Kidney (tissue), 14 donors: ENCODE measurements around the gene GRAP2. TPM values are rescaled to one million over a fixed set of nuclear protein-coding genes. Genes with fewer than 3 reads are reported as not detected.

Experiments used
- DNase-seq, 5 donors: peaks; one replicate each; pipeline ENCODE4 v3.0.0-alpha.2; 2013 to 2020
- FAIRE-seq: peaks from 2 replicates; lab custom pipeline; 2012; peaks lifted over from hg19 to GRCh38; lab: Jason Lieb, UNC
- H3K27ac ChIP-seq, 2 donors: one replicate each; pipeline ENCODE4 v1.7.0; 2013; ENCODE audit warnings: low read depth in 2 of 2, low read length in 2 of 2, inconsistent platforms in 1 of 2
- H3K27me3 ChIP-seq: one replicate; pipeline ENCODE4 v1.7.1; 2013; ENCODE audit warnings: low read length, inconsistent platforms; ENCODE audit not compliant: control insufficient read depth, insufficient read depth
- H3K36me3 ChIP-seq, 3 donors: one replicate each; pipeline versions ENCODE4 v1.7.0 to v1.7.1; 2013; ENCODE audit warnings: low read length in 3 of 3, control low read depth in 1 of 3, inconsistent platforms in 1 of 3; ENCODE audit not compliant: insufficient read depth in 3 of 3, control insufficient read depth in 2 of 3
- H3K4me1 ChIP-seq, 3 donors: one replicate each; pipeline versions ENCODE4 v1.7.0 to v1.7.1; 2013; ENCODE audit warnings: low read length in 3 of 3, inconsistent platforms in 1 of 3, low read depth in 1 of 3; ENCODE audit not compliant: control insufficient read depth in 2 of 3, insufficient read depth in 2 of 3
- H3K4me3 ChIP-seq, 3 donors: one replicate each; pipeline versions ENCODE4 v1.7.0 to v1.8.1; 2013; ENCODE audit warnings: low read length in 3 of 3, control low read depth in 1 of 3, inconsistent platforms in 1 of 3
- H3K9ac ChIP-seq, 3 donors: one replicate each; pipeline versions ENCODE4 v1.7.0 to v1.7.1; 2013; ENCODE audit warnings: low read length in 3 of 3, control low read depth in 1 of 3, inconsistent platforms in 1 of 3
- H3K9me3 ChIP-seq, 3 donors: one replicate each; pipeline versions ENCODE4 v1.7.0 to v1.7.1; 2013; ENCODE audit warnings: low read length in 3 of 3, control low read depth in 1 of 3, inconsistent platforms in 1 of 3; ENCODE audit not compliant: control insufficient read depth in 2 of 3, insufficient read depth in 1 of 3
- intact Hi-C: fragments of 100-400 bp; cut with DNase I; formaldehyde crosslinking; loops from one replicate; pipeline ENCODE4 v1.11.1; 2022
- polyA plus RNA-seq: library from polyadenylated mRNA; stranded (reverse); fragments of 350-450 nt; fragmentation: Illumina TruSeq; extraction: RNeasy Lipid Tissue Mini Kit (QIAGEN cat#74804); gene quantifications from one replicate; pipeline ENCODE4 v1.2.3, GENCODE V29; 2014; ENCODE audit warnings: low read depth, low replicate concordance; ENCODE audit not compliant: insufficient read depth
- total RNA-seq: library from RNA; stranded (reverse); fragmentation: NEBNext Ultra II Directional; extraction: Animal tissue kit (Norgen Biotek cat#: 25700); gene quantifications from one replicate; pipeline ENCODE4 v1.2.1, GENCODE V29; 2021
- TF ChIP-seq, protein P1 (sequence below): IDR thresholded peaks from 3 replicates; pipeline ENCODE4 v1.5.1; 2012; ENCODE audit warnings: mild to moderate bottlenecking, moderate library complexity, borderline replicate concordance; ENCODE audit not compliant: insufficient read depth; ENCODE audit errors: extremely low read depth
- donor health status: control.
- donor health status: control.
- donor health status: control.
- donor health status: control.
- donor health status: control.
- donor health status: DM: yes; HTN: yes; CAD: no.
- donor health status: Normal renal cell carcinoma (clear cell type).

The GRAP2 gene
- total and polyA plus RNA-seq, 2 donors from 2014 or later = 0.73 to 9.7 TPM

DNA sequence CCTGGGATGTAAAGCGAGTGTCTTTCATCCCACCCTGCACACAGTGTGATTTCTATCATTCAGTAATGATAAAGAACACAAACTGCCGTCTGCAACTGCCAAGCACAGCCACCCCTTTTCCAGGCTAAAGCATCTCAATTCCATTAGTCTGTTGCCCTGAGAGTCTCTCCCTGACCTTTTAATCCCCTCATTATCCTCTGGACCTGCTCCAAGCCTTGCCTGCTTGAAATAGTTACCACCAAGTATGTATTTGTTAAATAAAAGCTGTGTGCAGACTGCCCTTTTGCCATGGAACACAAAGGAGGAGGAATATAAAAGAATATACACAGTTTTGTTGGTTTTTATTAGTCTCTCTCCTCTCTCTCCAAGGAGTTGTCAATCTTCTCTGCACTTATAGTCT lies 13.0 kb downstream of the GRAP2 start:
- Histone ChIP-seq H3K4me1 (peaks cover 0 to 2% (median 0%) of the 10 kb centered on the region in 3 donors), H3K36me3 (no peaks in the 10 kb centered on the region), H3K27me3 (no peaks in the 10 kb centered on the region), H3K9ac (no peak overlapping the region), H3K27ac (no peak overlapping the region), H3K4me3 (no peak overlapping the region), H3K9me3 (no peaks in the 10 kb centered on the region)
- TF ChIP-seq, protein P1, sequence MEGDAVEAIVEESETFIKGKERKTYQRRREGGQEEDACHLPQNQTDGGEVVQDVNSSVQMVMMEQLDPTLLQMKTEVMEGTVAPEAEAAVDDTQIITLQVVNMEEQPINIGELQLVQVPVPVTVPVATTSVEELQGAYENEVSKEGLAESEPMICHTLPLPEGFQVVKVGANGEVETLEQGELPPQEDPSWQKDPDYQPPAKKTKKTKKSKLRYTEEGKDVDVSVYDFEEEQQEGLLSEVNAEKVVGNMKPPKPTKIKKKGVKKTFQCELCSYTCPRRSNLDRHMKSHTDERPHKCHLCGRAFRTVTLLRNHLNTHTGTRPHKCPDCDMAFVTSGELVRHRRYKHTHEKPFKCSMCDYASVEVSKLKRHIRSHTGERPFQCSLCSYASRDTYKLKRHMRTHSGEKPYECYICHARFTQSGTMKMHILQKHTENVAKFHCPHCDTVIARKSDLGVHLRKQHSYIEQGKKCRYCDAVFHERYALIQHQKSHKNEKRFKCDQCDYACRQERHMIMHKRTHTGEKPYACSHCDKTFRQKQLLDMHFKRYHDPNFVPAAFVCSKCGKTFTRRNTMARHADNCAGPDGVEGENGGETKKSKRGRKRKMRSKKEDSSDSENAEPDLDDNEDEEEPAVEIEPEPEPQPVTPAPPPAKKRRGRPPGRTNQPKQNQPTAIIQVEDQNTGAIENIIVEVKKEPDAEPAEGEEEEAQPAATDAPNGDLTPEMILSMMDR = no peak
- intact Hi-C loops = no loop called here
- DNase-seq (no peak), FAIRE-seq (no peak)

DNA sequence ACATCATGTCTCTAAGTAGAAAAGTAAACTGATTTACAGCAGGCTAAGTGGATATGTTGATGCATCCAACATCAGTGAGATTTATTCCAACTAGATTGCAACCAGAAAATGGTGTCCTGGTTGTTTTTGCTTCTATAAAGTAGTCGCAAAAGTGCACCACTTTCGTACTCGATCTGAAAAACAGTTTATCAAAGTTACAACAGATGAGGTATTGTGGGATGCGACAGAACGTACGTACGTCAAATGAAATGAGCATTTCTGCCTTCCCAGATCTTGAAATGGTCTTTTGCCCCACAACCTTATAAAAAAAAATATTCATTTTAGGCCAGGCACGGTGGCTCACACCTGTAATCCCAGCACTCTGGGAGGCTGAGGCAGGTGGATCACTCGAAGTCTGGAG lies 13.7 kb downstream of the GRAP2 start:
- Histone ChIP-seq H3K36me3 (no peaks in the 10 kb centered on the region), H3K27ac (no peak overlapping the region), H3K9ac (no peak overlapping the region), H3K9me3 (no peaks in the 10 kb centered on the region), H3K4me1 (peaks cover 0 to 2% (median 0%) of the 10 kb centered on the region in 3 donors), H3K4me3 (no peak overlapping the region), H3K27me3 (no peaks in the 10 kb centered on the region)
- TF ChIP-seq, protein P1 = no peak
- no peak for DNase-seq
- FAIRE-seq = no peak
- intact Hi-C loops = no loop called here

DNA sequence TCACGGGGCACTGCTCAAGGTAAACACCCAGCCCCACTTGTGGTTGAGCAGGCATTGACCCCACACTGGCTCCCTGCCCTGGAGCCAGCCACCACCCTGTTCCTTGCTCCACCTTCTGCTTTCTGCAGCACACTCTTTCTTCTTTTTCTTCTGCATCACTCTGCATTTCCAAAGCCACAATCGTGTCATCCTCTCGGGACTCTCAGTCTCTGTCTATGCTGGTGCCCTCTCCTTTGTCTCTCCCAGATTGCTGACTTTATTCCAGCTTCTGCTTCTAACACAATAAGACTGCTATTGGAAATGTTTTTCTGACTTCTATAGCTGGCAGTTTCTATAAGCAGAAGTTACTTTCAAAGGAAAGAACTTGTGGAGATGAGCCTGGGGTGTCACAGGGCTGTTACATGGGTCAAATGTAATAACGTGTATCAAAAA lies 14.4 kb downstream of the GRAP2 start:
- Histone ChIP-seq H3K4me3 (no peak overlapping the region), H3K27ac (no peak overlapping the region), H3K9ac (no peak overlapping the region), H3K4me1 (peaks cover 0 to 2% (median 0%) of the 10 kb centered on the region in 3 donors), H3K36me3 (no peaks in the 10 kb centered on the region), H3K27me3 (no peaks in the 10 kb centered on the region), H3K9me3 (no peaks in the 10 kb centered on the region)
- no peak for FAIRE-seq
- TF ChIP-seq, protein P1 = no peak
- intact Hi-C loops = no loop called here
- DNase-seq = no peak

DNA sequence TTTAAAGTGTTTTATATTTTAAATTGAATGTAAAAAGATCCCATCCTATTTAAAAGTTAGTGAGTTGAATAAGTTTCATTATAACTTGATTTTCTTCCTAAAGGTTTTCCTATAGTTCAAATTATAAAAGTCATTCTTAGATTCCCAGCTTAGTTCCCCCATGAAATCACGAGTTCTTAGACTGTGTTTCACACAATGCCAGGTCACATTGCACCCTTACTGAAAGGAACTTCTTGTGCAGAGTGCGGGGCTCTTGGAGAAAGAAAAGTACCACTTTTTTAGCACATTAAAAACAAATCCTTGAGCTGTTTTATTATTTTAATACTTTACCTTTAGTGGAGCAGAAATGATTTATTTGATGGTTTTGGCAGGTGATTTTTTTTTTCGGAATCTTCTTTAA lies 15.6 kb downstream of the GRAP2 start:
- FAIRE-seq (no peak), DNase-seq (no peak)
- Histone ChIP-seq H3K4me3 (no peak overlapping the region), H3K4me1 (peaks cover 0 to 2% (median 0%) of the 10 kb centered on the region in 3 donors), H3K36me3 (no peaks in the 10 kb centered on the region), H3K9ac (no peak overlapping the region), H3K27ac (no peak overlapping the region), H3K9me3 (no peaks in the 10 kb centered on the region), H3K27me3 (no peaks in the 10 kb centered on the region)
- intact Hi-C loops = no loop called here
- TF ChIP-seq, protein P1 = no peak
